Measurements from ENCODE around the gene ABCD1. TPM values are rescaled to one million over a fixed set of nuclear protein-coding genes. Genes with fewer than 3 reads are reported as not detected.
"Not testable (repeated sequence)": the region's sequence is repeated elsewhere in the genome, so short reads cannot be mapped to it uniquely, and the experiment has no call there.

Gene ABCD1
- total RNA-seq, 1 experiment from 2014 or later: 9.1 TPM

DNA sequence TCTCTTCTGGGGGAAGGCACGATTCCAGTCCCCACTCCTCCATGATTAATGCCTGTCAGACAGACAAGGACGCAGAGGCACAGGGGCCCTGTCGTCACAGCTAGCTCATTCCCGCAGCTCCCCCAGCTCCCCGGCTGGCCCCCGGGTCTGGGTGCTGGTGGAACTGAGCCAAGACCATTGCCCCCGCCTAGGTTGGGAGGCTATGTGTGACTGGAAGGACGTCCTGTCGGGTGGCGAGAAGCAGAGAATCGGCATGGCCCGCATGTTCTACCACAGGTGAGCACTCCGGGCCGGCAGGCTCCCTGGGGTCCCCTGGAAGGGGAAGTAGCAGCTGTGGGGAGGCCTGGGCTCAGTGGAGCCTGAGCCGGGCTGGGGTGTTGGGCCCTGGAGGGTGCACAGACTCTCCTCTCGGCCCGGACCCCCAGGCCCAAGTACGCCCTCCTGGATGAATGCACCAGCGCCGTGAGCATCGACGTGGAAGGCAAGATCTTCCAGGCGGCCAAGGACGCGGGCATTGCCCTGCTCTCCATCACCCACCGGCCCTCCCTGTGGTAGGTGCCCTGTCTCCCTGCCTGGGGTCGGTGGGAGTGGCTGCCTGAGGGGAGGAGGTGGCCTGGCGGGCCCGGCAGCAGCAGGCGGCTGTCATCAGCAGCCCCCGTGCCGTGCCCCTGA is 18.3 kb downstream of the ABCD1 start:
- H3K27ac Mint-ChIP-seq; DNase-seq (ENCODE audit: low spot score); H3K27me3 Mint-ChIP-seq (ENCODE audit: low read depth); H3K36me3 Mint-ChIP-seq; H3K4me1 Mint-ChIP-seq; H3K9me3 Mint-ChIP-seq; ATAC-seq; POLR2A ChIA-PET; H3K4me3 Mint-ChIP-seq: not testable (repeated sequence)
- CTCF ChIA-PET: interaction anchor here (0.9 to 1.8 kb wide), 2 partner anchors 16 to 204 kb away, joined by 3 to 5 read pairs; no protein-coding TSS in a partner anchor

DNA sequence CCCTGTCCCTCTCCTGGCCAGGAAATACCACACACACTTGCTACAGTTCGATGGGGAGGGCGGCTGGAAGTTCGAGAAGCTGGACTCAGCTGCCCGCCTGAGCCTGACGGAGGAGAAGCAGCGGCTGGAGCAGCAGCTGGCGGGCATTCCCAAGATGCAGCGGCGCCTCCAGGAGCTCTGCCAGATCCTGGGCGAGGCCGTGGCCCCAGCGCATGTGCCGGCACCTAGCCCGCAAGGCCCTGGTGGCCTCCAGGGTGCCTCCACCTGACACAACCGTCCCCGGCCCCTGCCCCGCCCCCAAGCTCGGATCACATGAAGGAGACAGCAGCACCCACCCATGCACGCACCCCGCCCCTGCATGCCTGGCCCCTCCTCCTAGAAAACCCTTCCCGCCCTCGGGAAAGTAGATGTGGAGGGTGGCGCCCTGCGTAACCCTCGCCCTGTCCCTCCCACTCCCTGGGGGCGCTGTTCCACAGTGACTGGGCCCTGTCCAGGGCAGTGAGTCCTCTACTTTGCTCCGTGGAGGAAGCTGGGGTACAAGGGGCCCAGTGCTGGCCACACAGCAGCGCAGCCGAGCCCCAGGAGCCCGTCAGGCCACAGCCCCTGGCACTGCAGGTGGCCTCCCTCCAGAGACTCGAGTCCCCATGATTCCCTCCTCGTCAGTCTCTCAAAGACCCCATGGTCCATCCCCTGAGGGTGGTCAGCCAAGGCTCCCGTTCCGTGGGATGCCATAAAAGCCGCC is 19.0 kb downstream of the ABCD1 start:
- POLR2A ChIA-PET; H3K9me3 Mint-ChIP-seq; H3K27ac Mint-ChIP-seq; H3K36me3 Mint-ChIP-seq; H3K27me3 Mint-ChIP-seq (ENCODE audit: low read depth); H3K4me1 Mint-ChIP-seq: not testable (repeated sequence)
- CTCF ChIA-PET: interaction anchor here (0.9 to 1.8 kb wide), 6 partner anchors 17 to 203 kb away, joined by 3 to 5 read pairs (median 3); no protein-coding TSS in a partner anchor
- peak overlapping the region; percentile 72 for H3K4me3 Mint-ChIP-seq
- DNase-seq (ENCODE audit: low spot score) (peak; percentile 70), ATAC-seq (peak; percentile 57)

DNA sequence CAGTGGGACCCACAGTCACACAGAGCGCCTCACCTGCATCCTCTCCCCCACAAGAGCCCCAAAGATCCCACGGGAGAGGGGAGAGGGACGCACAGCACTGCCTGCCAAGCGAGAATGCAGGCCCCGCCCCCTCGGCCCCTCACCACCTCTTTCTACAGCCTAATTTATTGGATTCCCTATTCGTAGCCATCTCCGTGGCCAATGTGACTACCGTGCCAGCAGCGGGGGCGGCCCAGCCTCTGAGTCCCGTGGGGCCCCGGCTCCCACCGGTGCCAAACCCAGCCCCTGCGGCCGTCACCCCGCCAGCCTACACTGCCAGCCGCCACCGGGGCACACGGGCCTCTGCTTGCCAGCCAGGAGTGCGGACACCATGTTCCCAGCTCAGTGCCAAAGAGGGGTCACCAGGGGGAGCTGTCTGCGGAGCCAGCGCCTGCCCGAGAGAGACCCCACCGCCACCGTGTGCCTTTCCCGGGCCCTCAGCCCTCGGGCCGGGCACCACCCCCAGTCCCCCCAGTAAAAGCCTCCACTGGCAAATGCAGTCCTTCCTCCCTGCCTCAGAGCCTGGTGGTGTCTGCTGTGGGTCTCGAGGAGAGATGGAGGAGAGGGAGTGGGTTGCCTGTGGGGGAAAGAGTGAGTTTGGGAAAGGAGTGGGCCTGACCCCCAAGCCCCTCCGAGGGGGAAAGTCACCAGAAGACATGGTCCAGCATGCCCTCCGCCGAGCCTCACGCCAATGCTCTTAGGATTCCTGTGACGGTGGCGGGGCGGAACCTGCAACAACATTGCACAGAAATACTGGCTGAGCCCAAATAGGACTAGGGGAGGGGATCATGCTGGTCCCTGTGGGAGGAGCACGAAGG is 19.8 kb downstream of the ABCD1 start:
- Mint-ChIP-seq H3K9me3 (no peaks in the 10 kb centered on the region), H3K4me1 (peaks cover 3% of the 10 kb centered on the region; the same call in 1 of the 2 replicates), H3K36me3 (no peaks in the 10 kb centered on the region), H3K27ac (no peak overlapping the region), H3K4me3 (peak overlapping the region; percentile 72), H3K27me3 (ENCODE audit: low read depth) (no peaks in the 10 kb centered on the region)
- DNase-seq (ENCODE audit: low spot score) (peak; percentile 52), ATAC-seq (peak; percentile 58)
- POLR2A ChIA-PET: no interaction called here
- CTCF ChIA-PET: interaction anchor here (0.9 to 1.8 kb wide), 7 partner anchors 17 to 203 kb away, joined by 3 to 5 read pairs (median 3); no protein-coding TSS in a partner anchor
- TF ChIP-seq GTF2I (CRISPR knock-in tag; conservative IDR thresholded peaks at IDR 0.05) (no peak), TP53 (CRISPR knock-in tag; IDR thresholded peaks at IDR 0.05) (no peak), SMAD3 (CRISPR knock-in tag; IDR thresholded peaks at IDR 0.05; ENCODE audit: borderline replicate concordance) (no peak), ETV6 (CRISPR knock-in tag; IDR thresholded peaks at IDR 0.05) (no peak), NFYB (CRISPR knock-in tag; conservative IDR thresholded peaks at IDR 0.05; ENCODE audit: low read depth) (no peak), KAT7 (CRISPR knock-in tag; IDR thresholded peaks at IDR 0.05; ENCODE audit: borderline replicate concordance) (no peak)
- TF ChIP-seq, protein P1, sequence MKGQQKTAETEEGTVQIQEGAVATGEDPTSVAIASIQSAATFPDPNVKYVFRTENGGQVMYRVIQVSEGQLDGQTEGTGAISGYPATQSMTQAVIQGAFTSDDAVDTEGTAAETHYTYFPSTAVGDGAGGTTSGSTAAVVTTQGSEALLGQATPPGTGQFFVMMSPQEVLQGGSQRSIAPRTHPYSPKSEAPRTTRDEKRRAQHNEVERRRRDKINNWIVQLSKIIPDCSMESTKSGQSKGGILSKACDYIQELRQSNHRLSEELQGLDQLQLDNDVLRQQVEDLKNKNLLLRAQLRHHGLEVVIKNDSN (CRISPR knock-in tag; IDR thresholded peaks at IDR 0.05): no peak
- TF ChIP-seq, protein P2, sequence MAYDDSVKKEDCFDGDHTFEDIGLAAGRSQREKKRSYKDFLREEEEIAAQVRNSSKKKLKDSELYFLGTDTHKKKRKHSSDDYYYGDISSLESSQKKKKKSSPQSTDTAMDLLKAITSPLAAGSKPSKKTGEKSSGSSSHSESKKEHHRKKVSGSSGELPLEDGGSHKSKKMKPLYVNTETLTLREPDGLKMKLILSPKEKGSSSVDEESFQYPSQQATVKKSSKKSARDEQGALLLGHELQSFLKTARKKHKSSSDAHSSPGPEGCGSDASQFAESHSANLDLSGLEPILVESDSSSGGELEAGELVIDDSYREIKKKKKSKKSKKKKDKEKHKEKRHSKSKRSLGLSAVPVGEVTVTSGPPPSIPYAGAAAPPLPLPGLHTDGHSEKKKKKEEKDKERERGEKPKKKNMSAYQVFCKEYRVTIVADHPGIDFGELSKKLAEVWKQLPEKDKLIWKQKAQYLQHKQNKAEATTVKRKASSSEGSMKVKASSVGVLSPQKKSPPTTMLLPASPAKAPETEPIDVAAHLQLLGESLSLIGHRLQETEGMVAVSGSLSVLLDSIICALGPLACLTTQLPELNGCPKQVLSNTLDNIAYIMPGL (CRISPR knock-in tag; IDR thresholded peaks at IDR 0.05): no peak
- TF ChIP-seq, protein P3, sequence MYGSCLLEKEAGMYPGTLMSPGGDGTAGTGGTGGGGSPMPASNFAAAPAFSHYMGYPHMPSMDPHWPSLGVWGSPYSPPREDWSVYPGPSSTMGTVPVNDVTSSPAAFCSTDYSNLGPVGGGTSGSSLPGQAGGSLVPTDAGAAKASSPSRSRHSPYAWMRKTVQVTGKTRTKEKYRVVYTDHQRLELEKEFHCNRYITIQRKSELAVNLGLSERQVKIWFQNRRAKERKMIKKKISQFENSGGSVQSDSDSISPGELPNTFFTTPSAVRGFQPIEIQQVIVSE (CRISPR knock-in tag; IDR thresholded peaks at IDR 0.05; ENCODE audit: borderline replicate concordance): no peak
- TF ChIP-seq, protein P4, sequence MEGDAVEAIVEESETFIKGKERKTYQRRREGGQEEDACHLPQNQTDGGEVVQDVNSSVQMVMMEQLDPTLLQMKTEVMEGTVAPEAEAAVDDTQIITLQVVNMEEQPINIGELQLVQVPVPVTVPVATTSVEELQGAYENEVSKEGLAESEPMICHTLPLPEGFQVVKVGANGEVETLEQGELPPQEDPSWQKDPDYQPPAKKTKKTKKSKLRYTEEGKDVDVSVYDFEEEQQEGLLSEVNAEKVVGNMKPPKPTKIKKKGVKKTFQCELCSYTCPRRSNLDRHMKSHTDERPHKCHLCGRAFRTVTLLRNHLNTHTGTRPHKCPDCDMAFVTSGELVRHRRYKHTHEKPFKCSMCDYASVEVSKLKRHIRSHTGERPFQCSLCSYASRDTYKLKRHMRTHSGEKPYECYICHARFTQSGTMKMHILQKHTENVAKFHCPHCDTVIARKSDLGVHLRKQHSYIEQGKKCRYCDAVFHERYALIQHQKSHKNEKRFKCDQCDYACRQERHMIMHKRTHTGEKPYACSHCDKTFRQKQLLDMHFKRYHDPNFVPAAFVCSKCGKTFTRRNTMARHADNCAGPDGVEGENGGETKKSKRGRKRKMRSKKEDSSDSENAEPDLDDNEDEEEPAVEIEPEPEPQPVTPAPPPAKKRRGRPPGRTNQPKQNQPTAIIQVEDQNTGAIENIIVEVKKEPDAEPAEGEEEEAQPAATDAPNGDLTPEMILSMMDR (IDR thresholded peaks at IDR 0.05): no peak
- TF ChIP-seq, protein P5, sequence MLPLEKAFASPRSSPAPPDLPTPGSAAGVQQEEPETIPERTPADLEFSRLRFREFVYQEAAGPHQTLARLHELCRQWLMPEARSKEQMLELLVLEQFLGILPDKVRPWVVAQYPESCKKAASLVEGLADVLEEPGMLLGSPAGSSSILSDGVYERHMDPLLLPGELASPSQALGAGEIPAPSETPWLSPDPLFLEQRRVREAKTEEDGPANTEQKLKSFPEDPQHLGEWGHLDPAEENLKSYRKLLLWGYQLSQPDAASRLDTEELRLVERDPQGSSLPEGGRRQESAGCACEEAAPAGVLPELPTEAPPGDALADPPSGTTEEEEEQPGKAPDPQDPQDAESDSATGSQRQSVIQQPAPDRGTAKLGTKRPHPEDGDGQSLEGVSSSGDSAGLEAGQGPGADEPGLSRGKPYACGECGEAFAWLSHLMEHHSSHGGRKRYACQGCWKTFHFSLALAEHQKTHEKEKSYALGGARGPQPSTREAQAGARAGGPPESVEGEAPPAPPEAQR (CRISPR knock-in tag; IDR thresholded peaks at IDR 0.05): no peak
- TF ChIP-seq, protein P6, sequence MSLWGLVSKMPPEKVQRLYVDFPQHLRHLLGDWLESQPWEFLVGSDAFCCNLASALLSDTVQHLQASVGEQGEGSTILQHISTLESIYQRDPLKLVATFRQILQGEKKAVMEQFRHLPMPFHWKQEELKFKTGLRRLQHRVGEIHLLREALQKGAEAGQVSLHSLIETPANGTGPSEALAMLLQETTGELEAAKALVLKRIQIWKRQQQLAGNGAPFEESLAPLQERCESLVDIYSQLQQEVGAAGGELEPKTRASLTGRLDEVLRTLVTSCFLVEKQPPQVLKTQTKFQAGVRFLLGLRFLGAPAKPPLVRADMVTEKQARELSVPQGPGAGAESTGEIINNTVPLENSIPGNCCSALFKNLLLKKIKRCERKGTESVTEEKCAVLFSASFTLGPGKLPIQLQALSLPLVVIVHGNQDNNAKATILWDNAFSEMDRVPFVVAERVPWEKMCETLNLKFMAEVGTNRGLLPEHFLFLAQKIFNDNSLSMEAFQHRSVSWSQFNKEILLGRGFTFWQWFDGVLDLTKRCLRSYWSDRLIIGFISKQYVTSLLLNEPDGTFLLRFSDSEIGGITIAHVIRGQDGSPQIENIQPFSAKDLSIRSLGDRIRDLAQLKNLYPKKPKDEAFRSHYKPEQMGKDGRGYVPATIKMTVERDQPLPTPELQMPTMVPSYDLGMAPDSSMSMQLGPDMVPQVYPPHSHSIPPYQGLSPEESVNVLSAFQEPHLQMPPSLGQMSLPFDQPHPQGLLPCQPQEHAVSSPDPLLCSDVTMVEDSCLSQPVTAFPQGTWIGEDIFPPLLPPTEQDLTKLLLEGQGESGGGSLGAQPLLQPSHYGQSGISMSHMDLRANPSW (CRISPR knock-in tag; conservative IDR thresholded peaks at IDR 0.05; ENCODE audit: low read depth): no peak
- TF ChIP-seq, protein P7, sequence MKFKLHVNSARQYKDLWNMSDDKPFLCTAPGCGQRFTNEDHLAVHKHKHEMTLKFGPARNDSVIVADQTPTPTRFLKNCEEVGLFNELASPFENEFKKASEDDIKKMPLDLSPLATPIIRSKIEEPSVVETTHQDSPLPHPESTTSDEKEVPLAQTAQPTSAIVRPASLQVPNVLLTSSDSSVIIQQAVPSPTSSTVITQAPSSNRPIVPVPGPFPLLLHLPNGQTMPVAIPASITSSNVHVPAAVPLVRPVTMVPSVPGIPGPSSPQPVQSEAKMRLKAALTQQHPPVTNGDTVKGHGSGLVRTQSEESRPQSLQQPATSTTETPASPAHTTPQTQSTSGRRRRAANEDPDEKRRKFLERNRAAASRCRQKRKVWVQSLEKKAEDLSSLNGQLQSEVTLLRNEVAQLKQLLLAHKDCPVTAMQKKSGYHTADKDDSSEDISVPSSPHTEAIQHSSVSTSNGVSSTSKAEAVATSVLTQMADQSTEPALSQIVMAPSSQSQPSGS (CRISPR knock-in tag; IDR thresholded peaks at IDR 0.05; ENCODE audit: borderline replicate concordance, low read depth): no peak

DNA sequence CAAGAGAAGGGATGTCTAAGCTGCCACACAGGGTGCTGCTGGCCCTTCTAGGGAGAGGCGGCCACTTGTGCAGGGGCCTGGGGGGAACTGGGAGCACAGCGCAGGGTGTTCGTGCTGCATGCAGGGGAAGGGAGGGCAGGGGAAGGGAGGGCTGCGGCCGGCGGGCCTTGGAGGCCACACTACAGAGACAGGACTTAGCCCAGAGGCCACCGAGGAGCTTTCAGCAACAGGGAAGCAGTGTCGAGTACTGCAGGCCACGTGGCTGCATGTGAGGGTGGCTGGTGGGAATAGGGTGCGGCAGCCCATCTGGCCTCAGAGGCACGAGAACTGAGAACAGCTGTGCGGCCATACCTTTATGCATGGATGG is 20.4 kb downstream of the ABCD1 start:
- H3K4me3 Mint-ChIP-seq: peak overlapping the region; percentile 72
- CTCF ChIA-PET: interaction anchor here (1.0 to 1.8 kb wide), 6 partner anchors 17 to 202 kb away, joined by 3 to 5 read pairs (median 3); no protein-coding TSS in a partner anchor
- H3K27ac Mint-ChIP-seq: not testable (repeated sequence)

More for the DNA sequence above, 20.4 kb downstream of the ABCD1 start:
- H3K36me3 Mint-ChIP-seq; H3K27me3 Mint-ChIP-seq (ENCODE audit: low read depth); DNase-seq (ENCODE audit: low spot score); H3K4me1 Mint-ChIP-seq; POLR2A ChIA-PET; ATAC-seq; H3K9me3 Mint-ChIP-seq: not testable (repeated sequence)
